B cell (primary cell): ENCODE data around the gene PTPN7. TPM values are rescaled to one million over a fixed set of nuclear protein-coding genes. Genes with fewer than 3 reads are reported as not detected.

Experiments used
- ATAC-seq: fragments of 200-7000 bp; cut with Tn5 transposase; one replicate; pipeline ENCODE4 v1.10.0; 2021; ENCODE audit warnings: low read depth, mild to moderate bottlenecking, moderate number of reproducible peaks, moderate library complexity
- CTCF ChIA-PET: fragments of 350-600 bp; sonication (Branson Sonifier 250); formaldehyde crosslinking; loops from one replicate; lab custom pipeline; 2021; ENCODE audit warnings: antibody characterized with exemption, inconsistent platforms; lab: Charles Lee
- POLR2A ChIA-PET: fragments of 350-600 bp; sonication (Branson Sonifier 250); formaldehyde crosslinking; loops from one replicate; lab custom pipeline; 2021; ENCODE audit warnings: antibody characterized with exemption; lab: Charles Lee
- DNase-seq: peaks from one replicate; pipeline ENCODE4 v3.0.0; 2013
- H2AFZ ChIP-seq: 2 replicates; pipeline ENCODE4 v1.6.1; 2012; ENCODE audit warnings: mild to moderate bottlenecking, low read depth, low read length; ENCODE audit not compliant: insufficient read depth, poor library complexity, severe bottlenecking
- H3K27ac ChIP-seq, 2 donors: 1 replicate in 1 of 2; 2 replicates in 1 of 2; pipeline ENCODE4 v1.5.1; 2012 to 2013; ENCODE audit warnings: low read length in 2 of 2, mild to moderate bottlenecking in 2 of 2, moderate library complexity in 1 of 2
- H3K27me3 ChIP-seq, 4 experiments: fragments of 200-600 bp in 1 of 4; sonication (generic) in 1 of 4; replicated peaks in 1 of 4; 1 replicate in 2 of 4; 2 replicates in 2 of 4; pipeline versions ENCODE4 v1.6.1 to v1.7.0; 2013 to 2016; ENCODE audit warnings: low read length in 3 of 4, mild to moderate bottlenecking in 2 of 4, mixed read lengths in 1 of 4, moderate library complexity in 1 of 4; ENCODE audit not compliant: insufficient read depth in 4 of 4, control insufficient read depth in 3 of 4; ENCODE audit errors: control extremely low read depth in 1 of 4
- H3K36me3 ChIP-seq, 2 experiments: replicated peaks in 1 of 2; 1 replicate in 1 of 2; 2 replicates in 1 of 2; pipeline versions ENCODE4 v1.6.1 to v1.7.1; 2013; ENCODE audit warnings: low read length in 1 of 2; ENCODE audit not compliant: insufficient read depth in 2 of 2, control insufficient read depth in 1 of 2; ENCODE audit errors: control extremely low read depth in 1 of 2, extremely low read depth in 1 of 2
- H3K4me1 ChIP-seq, 2 donors: fragments of 200-600 bp in 1 of 2; sonication (generic) in 1 of 2; 1 replicate in 1 of 2; 2 replicates in 1 of 2; pipeline versions ENCODE4 v1.5.1 to v1.6.1; 2013 to 2017; ENCODE audit warnings: low read length in 2 of 2; ENCODE audit not compliant: control insufficient read depth in 2 of 2, insufficient read depth in 2 of 2
- H3K4me2 ChIP-seq: replicated peaks from 2 replicates; pipeline ENCODE3; 2012; ENCODE audit warnings: mild to moderate bottlenecking, low read depth, low read length; ENCODE audit not compliant: poor library complexity, severe bottlenecking
- H3K4me3 ChIP-seq, 5 experiments: fragments of 200-600 bp in 1 of 5; sonication (generic) in 1 of 5; 1 replicate in 3 of 5; 2 replicates in 2 of 5; pipeline versions ENCODE4 v1.5.1 to v1.7.0; 2011 to 2016; ENCODE audit warnings: low read length in 4 of 5, mild to moderate bottlenecking in 4 of 5, low read depth in 2 of 5, control low read depth in 1 of 5, moderate library complexity in 1 of 5; ENCODE audit not compliant: insufficient read depth in 1 of 5; ENCODE audit errors: control extremely low read depth in 1 of 5, extremely low read depth in 1 of 5
- H3K79me2 ChIP-seq: fragments of 200-600 bp; sonication (generic); one replicate; pipeline ENCODE4 v1.6.0; 2016; ENCODE audit warnings: low read length; ENCODE audit not compliant: control insufficient read depth, insufficient read depth
- H3K9ac ChIP-seq: fragments of 200-600 bp; sonication (generic); 2 replicates; pipeline ENCODE4 v1.6.1; 2017; ENCODE audit warnings: mild to moderate bottlenecking, low read length, moderate library complexity
- H3K9me3 ChIP-seq, 3 donors: one replicate each; pipeline versions ENCODE4 v1.6.1 to v1.7.1; 2013; ENCODE audit warnings: low read length in 2 of 3; ENCODE audit not compliant: control insufficient read depth in 2 of 3, insufficient read depth in 1 of 3; ENCODE audit errors: control extremely low read depth in 1 of 3
- H4K20me1 ChIP-seq: 2 replicates; pipeline ENCODE4 v1.6.0; 2012; ENCODE audit warnings: mild to moderate bottlenecking, low read length; ENCODE audit not compliant: insufficient read depth, control insufficient read depth, poor library complexity, severe bottlenecking
- H3K27ac Mint-ChIP-seq: one replicate; pipeline ENCODE4 v1.8.0; 2021; ENCODE audit warnings: mixed read lengths
- H3K27me3 Mint-ChIP-seq: one replicate; pipeline ENCODE4 v1.8.0; 2021; ENCODE audit warnings: mixed read lengths
- H3K4me1 Mint-ChIP-seq: one replicate; pipeline ENCODE4 v1.8.0; 2021; ENCODE audit warnings: mixed read lengths
- H3K4me3 Mint-ChIP-seq: one replicate; pipeline ENCODE4 v1.8.0; 2021; ENCODE audit warnings: mixed read lengths
- H3K9me3 Mint-ChIP-seq: one replicate; pipeline ENCODE4 v1.8.0; 2022; ENCODE audit warnings: mixed read lengths; ENCODE audit not compliant: insufficient read depth
- EZH2 ChIP-seq: IDR thresholded peaks from 2 replicates; pipeline ENCODE4 v1.6.1; 2012; ENCODE audit warnings: borderline replicate concordance, low read depth, mild to moderate bottlenecking, moderate library complexity, low read length; ENCODE audit not compliant: insufficient read depth, poor library complexity, severe bottlenecking
- WGBS: methylation state at CpG from one replicate; pipeline ENCODE4 v1.1.5; 2013; ENCODE audit warnings: missing lambda C conversion rate; ENCODE audit not compliant: insufficient coverage; 5-methylcytosine and 5-hydroxymethylcytosine counted together
- intact Hi-C: fragments of 100-400 bp; cut with micrococcal nuclease; formaldehyde crosslinking; loops from one replicate; pipeline ENCODE4 v1.10.0; 2022
- polyA plus RNA-seq: library from polyadenylated mRNA; depleted of rRNA; stranded (reverse); fragments of >200 nt; gene quantifications from 2 replicates; pipeline ENCODE4 v1.2.3, GENCODE V29; 2012
- total RNA-seq, 2 donors: library from RNA; stranded (reverse); fragments of 120-200 nt in 1 of 2; gene quantifications; 1 replicate in 1 of 2; 2 replicates in 1 of 2; pipeline versions ENCODE4 v1.2.3 to v1.2.4, GENCODE V29; 2013 to 2022
- TF ChIP-seq, protein P1 (sequence below): fragments of 200-600 bp; IDR thresholded peaks from one replicate; pipeline ENCODE4 v1.8.0; 2022; ENCODE audit warnings: antibody characterized with exemption, mild to moderate bottlenecking

Gene PTPN7
- total and polyA plus RNA-seq, 2 donors (not counting 1 experiment from before 2014, with no cell fraction given), result 16.0 to 37.5 TPM

DNA sequence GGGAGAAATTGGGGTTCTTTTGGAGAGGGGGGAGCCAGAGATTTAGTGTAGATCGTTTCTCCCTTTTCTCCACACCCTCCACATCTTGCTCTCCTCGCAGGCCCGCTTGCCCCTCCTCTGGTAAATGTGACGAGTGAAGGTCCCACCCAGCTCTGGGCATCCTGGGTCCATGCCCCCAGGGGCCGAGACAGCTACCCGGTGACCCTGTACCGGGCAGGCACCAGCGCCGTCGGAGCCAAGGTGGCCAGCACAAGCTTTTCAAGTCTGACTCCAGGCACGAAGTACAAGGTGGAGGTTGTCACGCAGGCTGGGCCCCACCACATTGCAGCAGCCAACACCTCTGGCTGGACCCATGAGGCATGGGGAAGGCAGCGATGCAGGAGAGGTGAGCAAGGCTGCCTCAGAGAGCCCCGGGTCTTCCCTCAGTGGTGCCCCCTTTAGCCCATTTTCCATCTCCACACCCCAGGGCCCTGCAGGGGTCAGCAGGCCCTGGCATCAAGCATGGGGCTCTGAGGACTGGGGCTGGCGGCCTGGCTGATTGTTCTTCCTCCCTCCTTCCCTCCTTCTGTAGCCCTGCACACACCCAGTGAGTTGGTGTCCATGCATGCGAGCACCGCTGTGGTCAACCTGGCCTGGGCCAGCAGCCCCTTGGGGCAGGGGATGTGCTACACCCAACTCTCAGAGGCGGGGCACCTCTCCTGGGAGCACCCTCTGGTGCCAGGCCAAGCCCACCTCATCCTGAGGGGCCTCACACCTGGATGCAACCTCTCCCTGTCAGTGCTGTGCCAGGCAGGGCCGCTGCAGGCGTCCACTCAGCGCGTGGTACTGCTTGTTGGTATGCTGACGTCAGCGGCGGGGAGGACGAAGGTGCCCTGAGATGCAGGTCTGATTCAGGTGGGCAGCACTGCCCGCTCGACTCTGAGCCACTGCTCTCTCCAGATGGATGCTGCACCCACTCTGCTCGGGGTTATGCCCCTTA is 16.8 kb upstream of the PTPN7 start:
- Histone ChIP-seq H3K27me3 (peaks cover 0 to 5% (median 0%) of the 10 kb centered on the region in 4 experiments), H3K4me3 (no peak overlapping the region), H3K27ac (no peak overlapping the region), H2AFZ (no peak overlapping the region), H3K36me3 (no peaks in the 10 kb centered on the region), H3K4me2 (no peak overlapping the region), H3K9me3 (no peaks in the 10 kb centered on the region), H3K79me2 (no peaks in the 10 kb centered on the region), H3K4me1 (no peaks in the 10 kb centered on the region), H4K20me1 (no peaks in the 10 kb centered on the region), H3K9ac (no peak overlapping the region)
- DNase-seq (no peak), ATAC-seq (no peak)
- CTCF ChIA-PET, result interaction anchor here (0.6 to 4.0 kb wide), 2 partner anchors 12 to 16 kb away, joined by 3 to 16 read pairs; partner anchors contain the start of gene LGR6
- WGBS, result 96% methylated on average over 27 of the region's 29 CpGs
- Mint-ChIP-seq H3K27ac (no peak overlapping the region), H3K9me3 (no peaks in the 10 kb centered on the region), H3K4me3 (no peak overlapping the region), H3K27me3 (peaks cover 4% of the 10 kb centered on the region), H3K4me1 (peaks cover 2% of the 10 kb centered on the region)
- intact Hi-C loops, result no loop called here
- POLR2A ChIA-PET, result no interaction called here
- TF ChIP-seq EZH2, result no peak
- TF ChIP-seq, protein P1, sequence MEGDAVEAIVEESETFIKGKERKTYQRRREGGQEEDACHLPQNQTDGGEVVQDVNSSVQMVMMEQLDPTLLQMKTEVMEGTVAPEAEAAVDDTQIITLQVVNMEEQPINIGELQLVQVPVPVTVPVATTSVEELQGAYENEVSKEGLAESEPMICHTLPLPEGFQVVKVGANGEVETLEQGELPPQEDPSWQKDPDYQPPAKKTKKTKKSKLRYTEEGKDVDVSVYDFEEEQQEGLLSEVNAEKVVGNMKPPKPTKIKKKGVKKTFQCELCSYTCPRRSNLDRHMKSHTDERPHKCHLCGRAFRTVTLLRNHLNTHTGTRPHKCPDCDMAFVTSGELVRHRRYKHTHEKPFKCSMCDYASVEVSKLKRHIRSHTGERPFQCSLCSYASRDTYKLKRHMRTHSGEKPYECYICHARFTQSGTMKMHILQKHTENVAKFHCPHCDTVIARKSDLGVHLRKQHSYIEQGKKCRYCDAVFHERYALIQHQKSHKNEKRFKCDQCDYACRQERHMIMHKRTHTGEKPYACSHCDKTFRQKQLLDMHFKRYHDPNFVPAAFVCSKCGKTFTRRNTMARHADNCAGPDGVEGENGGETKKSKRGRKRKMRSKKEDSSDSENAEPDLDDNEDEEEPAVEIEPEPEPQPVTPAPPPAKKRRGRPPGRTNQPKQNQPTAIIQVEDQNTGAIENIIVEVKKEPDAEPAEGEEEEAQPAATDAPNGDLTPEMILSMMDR, result no peak

GRCh38 chr1:202173993-202174392 is 13.6 kb upstream of the PTPN7 start:
- no peak overlapping the region for H2AFZ ChIP-seq
- H3K4me3 ChIP-seq, result no peak overlapping the region
- TF ChIP-seq EZH2, result no peak
- TF ChIP-seq, protein P1, result no peak
- H3K27ac Mint-ChIP-seq, result no peak overlapping the region
- no peak overlapping the region for H3K27ac ChIP-seq
- H3K27me3 Mint-ChIP-seq, result no peaks in the 10 kb centered on the region
- H4K20me1 ChIP-seq, result no peaks in the 10 kb centered on the region
- ChIA-PET POLR2A (interaction anchor here (0.5 kb wide), 1 partner anchor 220 kb away, joined by 3 read pairs; no protein-coding TSS in a partner anchor), CTCF (interaction anchor here (1.3 to 4.0 kb wide), 2 partner anchors 10 to 16 kb away, joined by 3 to 16 read pairs; no protein-coding TSS in a partner anchor)
- H3K27me3 ChIP-seq, result no peaks in the 10 kb centered on the region
- 90% methylated on average over 7 of the region's 7 CpGs for WGBS
- no peaks in the 10 kb centered on the region for H3K79me2 ChIP-seq
- intact Hi-C loops, result no loop called here
- H3K4me2 ChIP-seq, result no peak overlapping the region
- H3K4me1 ChIP-seq, result no peaks in the 10 kb centered on the region
- DNase-seq (no peak), ATAC-seq (no peak)
- no peaks in the 10 kb centered on the region for H3K9me3 Mint-ChIP-seq
- H3K4me3 Mint-ChIP-seq, result no peak overlapping the region
- H3K9me3 ChIP-seq, result no peaks in the 10 kb centered on the region
- no peaks in the 10 kb centered on the region for H3K4me1 Mint-ChIP-seq
- no peak overlapping the region for H3K9ac ChIP-seq
- no peaks in the 10 kb centered on the region for H3K36me3 ChIP-seq
